Natural killer cell (primary cell): ENCODE measurements around the gene GNAT2. TPM values are rescaled to one million over a fixed set of nuclear protein-coding genes. Genes with fewer than 3 reads are reported as not detected.

ENCODE experiments used
- ATAC-seq, 3 donors: fragments of 150-1000 bp in 2 of 3; fragments of 200-7000 bp in 1 of 3; cut with Tn5 transposase; 1 replicate in 1 of 3; 2 replicates in 2 of 3; pipeline ENCODE4 v1.10.0; 2021; ENCODE audit warnings: mild to moderate bottlenecking in 2 of 3, moderate library complexity in 2 of 3
- DNase-seq, 2 donors: peaks; one replicate each; pipeline versions ENCODE4 v3.0.0 to v3.0.0-alpha.2; 2013 to 2021; ENCODE audit warnings: mixed read lengths in 1 of 2
- H3K27ac ChIP-seq: one replicate; pipeline ENCODE4 v1.5.1; 2013; ENCODE audit warnings: mild to moderate bottlenecking, low read length
- H3K27me3 ChIP-seq: one replicate; pipeline ENCODE4 v1.6.1; 2013; ENCODE audit warnings: low read length; ENCODE audit not compliant: control insufficient read depth, insufficient read depth
- H3K36me3 ChIP-seq: one replicate; pipeline ENCODE4 v1.6.1; 2013; ENCODE audit warnings: low read length; ENCODE audit not compliant: control insufficient read depth, insufficient read depth
- H3K4me1 ChIP-seq: one replicate; pipeline ENCODE4 v1.6.1; 2013; ENCODE audit warnings: low read length; ENCODE audit not compliant: control insufficient read depth, insufficient read depth
- H3K4me3 ChIP-seq: one replicate; pipeline ENCODE4 v1.5.1; 2013; ENCODE audit warnings: low read length
- H3K9me3 ChIP-seq: one replicate; pipeline ENCODE4 v1.6.1; 2013; ENCODE audit warnings: low read length; ENCODE audit not compliant: control insufficient read depth, insufficient read depth
- H3K27ac Mint-ChIP-seq, 2 donors: one replicate each; pipeline ENCODE4 v1.8.0; 2022; ENCODE audit warnings: mild to moderate bottlenecking in 2 of 2, mixed read lengths in 2 of 2, moderate library complexity in 1 of 2
- H3K27me3 Mint-ChIP-seq, 2 donors: one replicate each; pipeline ENCODE4 v1.8.0; 2022; ENCODE audit warnings: low read depth in 2 of 2, mixed read lengths in 2 of 2
- H3K36me3 Mint-ChIP-seq: one replicate; pipeline ENCODE4 v1.8.0; 2022; ENCODE audit warnings: mixed read lengths
- H3K4me1 Mint-ChIP-seq, 2 donors: one replicate each; pipeline ENCODE4 v1.8.0; 2022; ENCODE audit warnings: mixed read lengths in 2 of 2
- H3K4me3 Mint-ChIP-seq: one replicate; pipeline ENCODE4 v1.8.0; 2022; ENCODE audit warnings: mild to moderate bottlenecking, moderate library complexity, mixed read lengths
- H3K9me3 Mint-ChIP-seq, 2 donors: one replicate each; pipeline ENCODE4 v1.8.0; 2022; ENCODE audit warnings: mixed read lengths in 2 of 2
- CTCF ChIP-seq: fragments of 200-600 bp; IDR thresholded peaks from one replicate; pipeline ENCODE4 v1.8.0; 2022; ENCODE audit warnings: antibody characterized with exemption
- WGBS: methylation state at CpG from one replicate; pipeline ENCODE4 v1.1.7; 2013; ENCODE audit warnings: missing lambda C conversion rate; ENCODE audit not compliant: insufficient coverage; 5-methylcytosine and 5-hydroxymethylcytosine counted together
- intact Hi-C: fragments of 100-400 bp; cut with micrococcal nuclease; formaldehyde crosslinking; loops from one replicate; pipeline ENCODE4 v1.14.2; 2022
- total RNA-seq, 4 donors: library from RNA; stranded (reverse); fragments of 120-200 nt in 1 of 4; gene quantifications; one replicate each; pipeline versions ENCODE4 v1.2.3 to v1.2.4, GENCODE V29; 2013 to 2022

The GNAT2 gene
- total RNA-seq, 3 donors from 2014 or later (not counting 1 experiment from before 2014, with no cell fraction given), result not detected

- 100% methylated on average over 2 of the region's 2 CpGs for WGBS
- Histone ChIP-seq H3K27me3 (no peaks in the 10 kb centered on the region), H3K4me1 (no peaks in the 10 kb centered on the region), H3K9me3 (no peaks in the 10 kb centered on the region), H3K27ac (no peak overlapping the region), H3K4me3 (no peak overlapping the region), H3K36me3 (peaks cover 73% of the 10 kb centered on the region)
- Mint-ChIP-seq H3K36me3 (peaks cover 15% of the 10 kb centered on the region), H3K4me3 (no peak overlapping the region), H3K27ac (no peak overlapping the region), H3K27me3 (no peaks in the 10 kb centered on the region), H3K9me3 (no peaks in the 10 kb centered on the region), H3K4me1 (peaks cover 6 to 12% of the 10 kb centered on the region in 2 donors)
- intact Hi-C loops, result no loop called here
- no peak for TF ChIP-seq CTCF
- no peak for ATAC-seq
- no peak for DNase-seq
These were observed 37.4 kb downstream of the GNAT2 start for GRCh38 chr1:109582021-109582420.

GRCh38 chr1:109579491-109579890 lies 39.9 kb downstream of the GNAT2 start:
- no peaks in the 10 kb centered on the region for H3K9me3 Mint-ChIP-seq
- Histone ChIP-seq H3K27ac (no peak overlapping the region), H3K9me3 (no peaks in the 10 kb centered on the region), H3K27me3 (no peaks in the 10 kb centered on the region), H3K4me1 (no peaks in the 10 kb centered on the region), H3K4me3 (no peak overlapping the region), H3K36me3 (peaks cover 55% of the 10 kb centered on the region)
- 83% methylated on average over 1 of the region's 1 CpG for WGBS
- peaks cover 10% of the 10 kb centered on the region for H3K36me3 Mint-ChIP-seq
- H3K27ac Mint-ChIP-seq, result peak overlapping the region; percentile 54 to 60
- intact Hi-C loops, result no loop called here
- no peak for TF ChIP-seq CTCF
- peaks cover 6 to 12% of the 10 kb centered on the region in 2 donors for H3K4me1 Mint-ChIP-seq
- ATAC-seq (no peak), DNase-seq (no peak)
- no peak overlapping the region for H3K4me3 Mint-ChIP-seq
- no peaks in the 10 kb centered on the region for H3K27me3 Mint-ChIP-seq

- Histone ChIP-seq H3K27me3 (no peaks in the 10 kb centered on the region), H3K36me3 (peaks cover 53% of the 10 kb centered on the region), H3K4me3 (no peak overlapping the region), H3K9me3 (no peaks in the 10 kb centered on the region), H3K4me1 (no peaks in the 10 kb centered on the region), H3K27ac (no peak overlapping the region)
- peaks cover 6 to 12% of the 10 kb centered on the region in 2 donors for H3K4me1 Mint-ChIP-seq
- peaks cover 10% of the 10 kb centered on the region for H3K36me3 Mint-ChIP-seq
- no peaks in the 10 kb centered on the region for H3K9me3 Mint-ChIP-seq
- H3K27me3 Mint-ChIP-seq, result no peaks in the 10 kb centered on the region
- DNase-seq (no peak), ATAC-seq (no peak)
- no peak for TF ChIP-seq CTCF
- peak overlapping the region; percentile 54 to 60 for H3K27ac Mint-ChIP-seq
- H3K4me3 Mint-ChIP-seq, result no peak overlapping the region
- 97% methylated on average over 3 of the region's 3 CpGs for WGBS
- intact Hi-C loops, result no loop called here
These were observed 40.4 kb downstream of the GNAT2 start for GRCh38 chr1:109578947-109579443.

- Mint-ChIP-seq H3K27me3 (no peaks in the 10 kb centered on the region), H3K36me3 (peaks cover 1% of the 10 kb centered on the region), H3K4me3 (no peak overlapping the region), H3K4me1 (peaks cover 12 to 20% of the 10 kb centered on the region in 2 donors), H3K27ac (peak overlapping the region; percentile 14 to 27), H3K9me3 (no peaks in the 10 kb centered on the region)
- DNase-seq, result no peak
- no peak overlapping the region for H3K4me3 ChIP-seq
- TF ChIP-seq CTCF, result no peak
- no peak overlapping the region for H3K27ac ChIP-seq
- no peaks in the 10 kb centered on the region for H3K27me3 ChIP-seq
- peak in 1 of 3 donors; percentile 46 for ATAC-seq
- H3K36me3 ChIP-seq, result peaks cover 18% of the 10 kb centered on the region
- H3K9me3 ChIP-seq, result no peaks in the 10 kb centered on the region
- intact Hi-C loops, result no loop called here
- WGBS, result 18% methylated on average over 1 of the region's 2 CpGs
- H3K4me1 ChIP-seq, result no peaks in the 10 kb centered on the region
These were observed 45.6 kb downstream of the GNAT2 start for GRCh38 chr1:109573785-109574184.
